Raji (cell line): Measurements from ENCODE around the gene HIF1A.

Experiments used
- POLR2A ChIP-seq: IDR thresholded peaks from 2 replicates; pipeline ENCODE4 v1.6.1; 2011; ENCODE audit warnings: low read depth, low read length, control low read depth; ENCODE audit not compliant: insufficient read depth

The HIF1A gene

GRCh38 chr14:61765225-61765943, 70.1 kb downstream of the HIF1A start:
- TF ChIP-seq POLR2A: no peak

GRCh38 chr14:61766151-61766550, 70.8 kb downstream of the HIF1A start:
- no peak for TF ChIP-seq POLR2A

GRCh38 chr14:61768240-61768639, 72.9 kb downstream of the HIF1A start:
- TF ChIP-seq POLR2A: no peak

GRCh38 chr14:61769893-61770292, 74.6 kb downstream of the HIF1A start:
- TF ChIP-seq POLR2A: no peak

GRCh38 chr14:61774861-61775260, 79.5 kb downstream of the HIF1A start:
- TF ChIP-seq POLR2A: no peak

GRCh38 chr14:61780125-61780524, 84.8 kb downstream of the HIF1A start:
- no peak for TF ChIP-seq POLR2A

- TF ChIP-seq POLR2A: no peak
Observed at GRCh38 chr14:61797309-61797708, 102.0 kb downstream of the HIF1A start.
